Measurements from ENCODE around the gene BTBD7. TPM values are rescaled to one million over a fixed set of nuclear protein-coding genes. Genes with fewer than 3 reads are reported as not detected.
A peak's percentile ranks its signal among the peaks of the same experiment; 100 is the strongest.

Gene BTBD7
- total and polyA plus RNA-seq, 5 donors from 2014 or later = 6.5 to 27.8 (median 10.7) TPM

DNA sequence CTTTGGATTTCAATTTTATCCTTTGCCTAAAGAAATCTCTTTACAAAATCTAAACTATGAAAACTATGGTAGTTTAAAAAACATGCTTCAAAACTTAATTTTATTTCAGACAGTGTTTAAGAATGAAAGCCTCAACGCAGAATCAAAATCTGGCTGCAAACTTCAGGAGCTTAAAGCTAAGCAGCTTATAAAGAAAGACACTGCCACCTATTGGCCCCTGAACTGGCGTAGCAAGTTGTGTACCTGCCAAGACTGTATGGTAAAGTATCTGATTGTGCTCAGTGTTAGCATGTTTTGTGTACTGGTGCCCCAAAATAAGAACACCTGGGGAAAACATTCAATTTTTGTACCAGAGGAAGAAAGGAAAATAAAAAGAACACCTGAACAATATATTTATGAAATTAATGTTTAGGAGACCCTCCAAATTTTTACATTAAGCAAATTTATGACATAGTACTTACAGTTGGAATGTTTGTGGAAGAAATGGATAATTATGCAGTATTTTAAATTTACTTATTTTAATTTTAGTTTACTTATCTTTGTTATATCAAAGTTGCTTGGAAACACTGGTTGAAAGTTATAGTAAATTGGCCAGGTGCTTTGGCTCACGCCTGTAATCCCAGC is 113.6 kb downstream of the BTBD7 start:
- no peaks in the 10 kb centered on the region for H3K9me3 Mint-ChIP-seq

DNA sequence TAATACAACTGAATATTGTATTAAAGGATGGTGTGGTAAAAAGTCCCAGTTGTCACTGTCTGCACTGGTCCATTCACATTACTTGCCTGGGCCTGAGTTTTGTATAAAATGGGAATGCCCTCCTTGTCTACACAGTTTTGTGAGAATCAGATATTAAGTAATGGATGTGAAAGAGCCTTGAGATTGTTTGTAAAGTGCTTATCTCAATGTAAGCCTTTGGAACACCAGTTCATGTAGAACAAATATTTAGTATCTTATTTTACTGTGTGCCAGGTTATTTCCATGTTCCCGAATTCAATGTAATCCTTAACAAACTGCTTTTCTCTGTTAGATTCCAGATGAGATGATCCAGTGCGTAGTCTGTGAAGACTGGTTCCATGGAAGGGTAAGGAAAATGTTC is 118.2 kb downstream of the BTBD7 start:
- Histone ChIP-seq H3K36me3 (ENCODE audit: control insufficient read depth, insufficient read depth, low read length) (peaks cover 56% of the 10 kb centered on the region), H3K27ac (ENCODE audit: insufficient read depth, low read length, poor library complexity, severe bottlenecking) (no peak overlapping the region), H3K27me3 (ENCODE audit: control insufficient read depth, insufficient read depth, low read length) (no peaks in the 10 kb centered on the region), H3K9me3 (ENCODE audit: control insufficient read depth in 2 of 2, low read length in 2 of 2) (no peaks in the 10 kb centered on the region), H3K4me3 (ENCODE audit: low read depth, low read length) (no peak overlapping the region), H3K4me1 (ENCODE audit: control insufficient read depth, insufficient read depth, low read length, poor library complexity, severe bottlenecking) (peaks cover 5% of the 10 kb centered on the region)
- H3K4me1 Mint-ChIP-seq = peaks cover 3 to 22% (median 9%) of the 10 kb centered on the region in 4 donors
- no peak overlapping the region for H3K27ac Mint-ChIP-seq
- DNase-seq (no peak), ATAC-seq (ENCODE audit: low read depth in 2 of 2) (no peak)
- no peak overlapping the region for H3K4me3 Mint-ChIP-seq
- H3K36me3 Mint-ChIP-seq = peaks cover 37% of the 10 kb centered on the region
- H3K27me3 Mint-ChIP-seq = no peaks in the 10 kb centered on the region
- no peaks in the 10 kb centered on the region for H3K9me3 Mint-ChIP-seq

More for the DNA sequence above, 113.6 kb downstream of the BTBD7 start:
- Mint-ChIP-seq H3K4me1 (peaks cover 0 to 6% (median 3%) of the 10 kb centered on the region in 4 donors), H3K4me3 (no peak overlapping the region), H3K27me3 (no peaks in the 10 kb centered on the region), H3K27ac (no peak overlapping the region), H3K36me3 (peaks cover 49% of the 10 kb centered on the region)
- no peaks in the 10 kb centered on the region for H3K9me3 ChIP-seq (ENCODE audit: control insufficient read depth in 2 of 2, low read length in 2 of 2)
- H3K27me3 ChIP-seq (ENCODE audit: control insufficient read depth, insufficient read depth, low read length) = no peaks in the 10 kb centered on the region
- DNase-seq = peak; percentile 29 to 84 (median 58)
- H3K4me1 ChIP-seq (ENCODE audit: control insufficient read depth, insufficient read depth, low read length, poor library complexity, severe bottlenecking) = no peaks in the 10 kb centered on the region
- no peak overlapping the region for H3K4me3 ChIP-seq (ENCODE audit: low read depth, low read length)
- H3K36me3 ChIP-seq (ENCODE audit: control insufficient read depth, insufficient read depth, low read length) = peaks cover 54% of the 10 kb centered on the region
- no peak overlapping the region for H3K27ac ChIP-seq (ENCODE audit: insufficient read depth, low read length, poor library complexity, severe bottlenecking)
- ATAC-seq (ENCODE audit: low read depth in 2 of 2) = peak; percentile 82 to 91

DNA sequence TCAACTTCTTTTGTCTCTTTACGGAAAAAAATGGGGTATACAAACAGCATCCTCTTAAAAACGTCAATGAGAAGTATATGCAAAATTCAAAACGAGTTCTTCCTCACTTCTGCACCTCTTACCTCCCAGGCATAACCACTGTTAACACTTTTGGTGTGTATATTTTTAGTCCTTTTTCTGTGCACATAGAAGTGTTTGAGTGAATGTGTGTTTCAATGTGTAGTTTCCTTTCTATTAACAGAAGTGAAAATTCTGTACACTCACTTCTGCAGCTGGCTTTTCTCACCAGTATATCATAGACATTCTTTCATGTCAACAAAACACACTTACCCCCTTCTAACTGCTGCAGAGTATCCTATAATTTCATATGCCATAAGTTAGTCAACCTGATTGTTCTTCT is 120.4 kb downstream of the BTBD7 start:
- Mint-ChIP-seq H3K27me3 (no peaks in the 10 kb centered on the region), H3K9me3 (no peaks in the 10 kb centered on the region), H3K36me3 (peaks cover 31% of the 10 kb centered on the region), H3K27ac (no peak overlapping the region), H3K4me3 (no peak overlapping the region), H3K4me1 (peaks cover 14 to 36% (median 23%) of the 10 kb centered on the region in 4 donors)
- DNase-seq = no peak
- Histone ChIP-seq H3K4me3 (ENCODE audit: low read depth, low read length) (no peak overlapping the region), H3K9me3 (ENCODE audit: control insufficient read depth in 2 of 2, low read length in 2 of 2) (no peaks in the 10 kb centered on the region), H3K4me1 (ENCODE audit: control insufficient read depth, insufficient read depth, low read length, poor library complexity, severe bottlenecking) (peaks cover 19% of the 10 kb centered on the region), H3K27ac (ENCODE audit: insufficient read depth, low read length, poor library complexity, severe bottlenecking) (no peak overlapping the region), H3K36me3 (ENCODE audit: control insufficient read depth, insufficient read depth, low read length) (peaks cover 53% of the 10 kb centered on the region), H3K27me3 (ENCODE audit: control insufficient read depth, insufficient read depth, low read length) (no peaks in the 10 kb centered on the region)
- no peak for ATAC-seq (ENCODE audit: low read depth in 2 of 2)

DNA sequence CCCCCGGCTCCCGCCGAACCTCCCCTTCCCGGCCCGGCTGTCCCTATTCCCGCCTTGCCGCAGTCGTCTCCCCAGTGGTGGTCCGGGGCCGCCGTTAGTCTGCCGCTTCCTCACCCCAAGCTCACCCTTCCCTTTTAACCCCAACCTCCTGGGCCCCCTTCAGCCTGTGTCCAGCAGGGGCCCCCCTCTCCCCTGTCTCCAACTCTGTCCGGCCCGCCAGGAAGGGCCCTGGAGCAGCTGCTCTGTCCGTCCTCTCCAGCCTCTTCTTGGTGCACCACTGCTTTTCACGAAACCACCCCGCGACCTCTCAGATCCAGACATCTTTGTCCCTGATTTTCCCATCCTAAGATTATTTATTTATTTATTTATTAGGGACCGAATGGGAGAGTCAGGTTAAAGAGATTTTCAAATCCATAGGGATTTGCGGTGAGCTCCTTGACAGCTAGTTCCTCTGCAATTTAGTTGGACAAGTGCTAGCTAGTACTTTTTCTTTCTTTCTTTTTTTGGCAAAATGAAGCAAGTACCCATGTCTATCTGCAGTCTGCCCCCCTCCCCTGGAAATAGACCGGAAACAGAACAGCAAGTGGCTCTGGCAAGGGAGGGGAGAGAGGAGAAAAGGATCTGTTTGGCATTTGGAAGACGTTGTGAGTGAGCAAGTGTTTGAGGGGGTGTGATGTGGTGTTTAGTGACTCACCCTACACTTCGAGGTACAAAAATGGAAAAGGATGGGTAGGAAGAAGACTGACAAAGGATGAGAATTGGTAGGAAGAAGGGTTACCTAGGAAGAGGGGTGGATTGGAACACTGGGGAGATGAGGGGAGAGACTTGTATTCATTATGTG is 125.1 kb downstream of the BTBD7 start:
- Mint-ChIP-seq H3K27me3 (no peaks in the 10 kb centered on the region), H3K4me1 (peaks cover 28 to 60% (median 43%) of the 10 kb centered on the region in 4 donors), H3K9me3 (no peaks in the 10 kb centered on the region), H3K27ac (peak overlapping the region; percentile 65 to 95 (median 83)), H3K4me3 (peak overlapping the region; percentile 94 to 99 (median 96)), H3K36me3 (peaks cover 12% of the 10 kb centered on the region)
- ATAC-seq (ENCODE audit: low read depth in 2 of 2) (peak in 1 of 2 donors; percentile 23), DNase-seq (peak; percentile 5 to 66 (median 16))
- Histone ChIP-seq H3K36me3 (ENCODE audit: control insufficient read depth, insufficient read depth, low read length) (peaks cover 14% of the 10 kb centered on the region), H3K9me3 (ENCODE audit: control insufficient read depth in 2 of 2, low read length in 2 of 2) (no peaks in the 10 kb centered on the region), H3K4me1 (ENCODE audit: control insufficient read depth, insufficient read depth, low read length, poor library complexity, severe bottlenecking) (peaks cover 41% of the 10 kb centered on the region), H3K4me3 (ENCODE audit: low read depth, low read length) (peak overlapping the region; percentile 88), H3K27me3 (ENCODE audit: control insufficient read depth, insufficient read depth, low read length) (no peaks in the 10 kb centered on the region), H3K27ac (ENCODE audit: insufficient read depth, low read length, poor library complexity, severe bottlenecking) (peak overlapping the region; percentile 82)

DNA sequence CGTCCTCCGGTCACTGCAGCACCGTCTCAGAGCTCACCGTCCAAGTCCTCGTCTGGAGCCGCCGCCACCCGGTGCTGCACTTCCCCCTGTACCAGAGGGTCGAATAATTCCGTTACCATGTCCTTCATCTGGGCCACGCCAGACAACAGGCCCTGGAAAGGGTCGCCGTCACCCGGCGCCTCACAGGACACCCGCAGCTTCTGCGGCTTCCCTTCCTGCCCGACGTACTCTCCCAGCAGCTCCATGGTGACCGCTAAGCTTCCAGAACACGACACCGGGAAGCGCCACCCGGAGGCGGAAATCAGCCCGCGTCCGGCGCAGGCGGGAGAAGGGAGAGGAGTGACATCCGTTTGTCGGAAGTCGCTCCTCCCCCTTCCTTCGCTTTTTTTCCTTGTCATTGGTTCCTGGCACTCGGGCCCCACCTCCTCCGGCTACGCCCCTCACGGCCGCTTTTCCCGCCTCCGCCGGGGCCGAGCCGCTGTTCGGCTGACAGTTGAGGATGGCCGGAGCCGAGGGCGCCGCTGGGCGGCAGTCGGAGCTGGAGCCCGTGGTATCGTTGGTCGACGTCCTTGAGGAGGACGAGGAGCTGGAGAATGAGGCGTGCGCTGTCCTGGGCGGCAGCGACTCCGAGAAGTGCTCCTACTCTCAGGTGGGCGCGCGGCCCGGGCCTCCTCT is 125.9 kb downstream of the BTBD7 start, which contains the start of the genes GON7 and UBR7:
GON7 (minus strand) TSS at position 273 of the 675 bp plus-strand sequence; CDS start at position 245, 28 bp downstream.
UBR7 (plus strand) TSS at position 464 of the 675 bp plus-strand sequence; CDS start at position 500, 36 bp downstream.
- no peaks in the 10 kb centered on the region for H3K9me3 Mint-ChIP-seq
- ATAC-seq (ENCODE audit: low read depth in 2 of 2) = peak; percentile 95 to 96
- peaks cover 6% of the 10 kb centered on the region for H3K36me3 Mint-ChIP-seq
- H3K9me3 ChIP-seq (ENCODE audit: control insufficient read depth in 2 of 2, low read length in 2 of 2) = no peaks in the 10 kb centered on the region
- H3K27ac ChIP-seq (ENCODE audit: insufficient read depth, low read length, poor library complexity, severe bottlenecking) = peak within 1 kb of the TSS; percentile 82
- no peaks in the 10 kb centered on the region for H3K27me3 Mint-ChIP-seq
- no peaks in the 10 kb centered on the region for H3K27me3 ChIP-seq (ENCODE audit: control insufficient read depth, insufficient read depth, low read length)
- peak within 1 kb of the TSS; percentile 88 for H3K4me3 ChIP-seq (ENCODE audit: low read depth, low read length)
- peaks cover 41% of the 10 kb centered on the region for H3K4me1 ChIP-seq (ENCODE audit: control insufficient read depth, insufficient read depth, low read length, poor library complexity, severe bottlenecking)
- H3K36me3 ChIP-seq (ENCODE audit: control insufficient read depth, insufficient read depth, low read length) = peaks cover 9% of the 10 kb centered on the region
- H3K4me3 Mint-ChIP-seq = peak within 1 kb of the TSS; percentile 94 to 99 (median 96)
- DNase-seq = peak; percentile 85 to 94 (median 89)
- peak within 1 kb of the TSS; percentile 83 to 95 (median 94) for H3K27ac Mint-ChIP-seq
- H3K4me1 Mint-ChIP-seq = peaks cover 30 to 62% (median 46%) of the 10 kb centered on the region in 4 donors

DNA sequence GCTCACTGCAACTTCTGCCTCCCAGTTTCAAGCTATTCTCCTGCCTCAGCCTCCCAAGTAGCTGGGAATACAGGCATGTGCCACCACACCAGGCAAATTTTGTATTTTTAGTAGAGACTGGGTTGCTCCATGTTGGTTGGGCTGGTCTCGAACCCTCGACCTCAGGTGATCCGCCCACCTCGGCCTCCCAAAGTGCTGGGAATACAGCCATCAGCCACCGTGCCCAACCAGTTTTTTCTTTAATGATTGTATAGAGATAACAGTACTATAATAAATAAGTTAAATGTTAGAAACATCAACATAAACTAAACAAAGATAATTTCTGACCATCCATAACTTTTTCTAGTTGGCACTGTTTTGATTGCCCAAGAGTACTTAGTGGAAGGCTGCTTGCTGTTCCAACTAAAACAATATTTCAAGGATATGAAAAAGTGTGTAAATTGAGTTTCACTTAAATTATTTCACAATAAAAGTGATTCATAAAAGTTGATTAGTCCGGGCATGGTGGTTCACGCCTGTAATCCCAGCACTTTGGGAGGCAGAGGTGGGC is 131.6 kb downstream of the BTBD7 start:
- Histone ChIP-seq H3K9me3 (ENCODE audit: control insufficient read depth in 2 of 2, low read length in 2 of 2) (no peaks in the 10 kb centered on the region), H3K4me3 (ENCODE audit: low read depth, low read length) (no peak overlapping the region), H3K27me3 (ENCODE audit: control insufficient read depth, insufficient read depth, low read length) (no peaks in the 10 kb centered on the region), H3K36me3 (ENCODE audit: control insufficient read depth, insufficient read depth, low read length) (no peaks in the 10 kb centered on the region), H3K4me1 (ENCODE audit: control insufficient read depth, insufficient read depth, low read length, poor library complexity, severe bottlenecking) (peaks cover 19% of the 10 kb centered on the region), H3K27ac (ENCODE audit: insufficient read depth, low read length, poor library complexity, severe bottlenecking) (no peak overlapping the region)
- no peak for ATAC-seq (ENCODE audit: low read depth in 2 of 2)
- peak overlapping the region in 1 of 4 donors; percentile 22 for H3K4me3 Mint-ChIP-seq
- no peak overlapping the region for H3K27ac Mint-ChIP-seq
- H3K27me3 Mint-ChIP-seq = no peaks in the 10 kb centered on the region
- no peaks in the 10 kb centered on the region for H3K9me3 Mint-ChIP-seq
- peaks cover 10 to 33% (median 20%) of the 10 kb centered on the region in 4 donors for H3K4me1 Mint-ChIP-seq
- peaks cover 3% of the 10 kb centered on the region for H3K36me3 Mint-ChIP-seq
- DNase-seq = no peak

DNA sequence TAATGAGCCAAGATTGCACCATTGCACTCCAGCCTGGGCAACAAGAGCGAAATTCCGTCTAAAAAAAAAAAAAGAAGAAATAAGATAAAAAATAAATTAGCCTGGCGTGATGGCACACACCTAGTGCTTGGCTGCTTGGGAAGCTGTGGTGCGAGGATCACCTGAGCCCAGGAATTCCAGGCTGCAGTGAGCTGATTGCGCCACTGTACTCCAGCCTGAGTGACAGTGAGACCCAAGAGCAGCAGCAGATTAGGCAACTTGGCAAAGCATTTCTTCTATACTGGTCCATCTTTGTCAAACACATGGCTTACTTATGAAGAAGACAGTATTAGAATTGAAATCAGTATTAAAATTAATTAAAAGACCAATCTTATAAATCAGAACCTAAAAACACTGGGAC is 132.3 kb downstream of the BTBD7 start:
- Histone ChIP-seq H3K4me3 (ENCODE audit: low read depth, low read length) (no peak overlapping the region), H3K27ac (ENCODE audit: insufficient read depth, low read length, poor library complexity, severe bottlenecking) (no peak overlapping the region), H3K36me3 (ENCODE audit: control insufficient read depth, insufficient read depth, low read length) (no peaks in the 10 kb centered on the region), H3K9me3 (ENCODE audit: control insufficient read depth in 2 of 2, low read length in 2 of 2) (no peaks in the 10 kb centered on the region), H3K27me3 (ENCODE audit: control insufficient read depth, insufficient read depth, low read length) (no peaks in the 10 kb centered on the region), H3K4me1 (ENCODE audit: control insufficient read depth, insufficient read depth, low read length, poor library complexity, severe bottlenecking) (peaks cover 13% of the 10 kb centered on the region)
- DNase-seq = no peak
- no peak for ATAC-seq (ENCODE audit: low read depth in 2 of 2)
- Mint-ChIP-seq H3K36me3 (peaks cover 3% of the 10 kb centered on the region), H3K27me3 (no peaks in the 10 kb centered on the region), H3K9me3 (no peaks in the 10 kb centered on the region), H3K4me1 (peaks cover 10 to 26% (median 16%) of the 10 kb centered on the region in 4 donors), H3K4me3 (peak overlapping the region in 1 of 4 donors; percentile 22), H3K27ac (no peak overlapping the region)
